ENCODE data around the gene DALRD3. TPM values are rescaled to one million over a fixed set of nuclear protein-coding genes. Genes with fewer than 3 reads are reported as not detected.

Gene DALRD3
- polyA plus RNA-seq, result 10 to 100 TPM; 25.5 to 46.4 (median 25.9) TPM

DNA sequence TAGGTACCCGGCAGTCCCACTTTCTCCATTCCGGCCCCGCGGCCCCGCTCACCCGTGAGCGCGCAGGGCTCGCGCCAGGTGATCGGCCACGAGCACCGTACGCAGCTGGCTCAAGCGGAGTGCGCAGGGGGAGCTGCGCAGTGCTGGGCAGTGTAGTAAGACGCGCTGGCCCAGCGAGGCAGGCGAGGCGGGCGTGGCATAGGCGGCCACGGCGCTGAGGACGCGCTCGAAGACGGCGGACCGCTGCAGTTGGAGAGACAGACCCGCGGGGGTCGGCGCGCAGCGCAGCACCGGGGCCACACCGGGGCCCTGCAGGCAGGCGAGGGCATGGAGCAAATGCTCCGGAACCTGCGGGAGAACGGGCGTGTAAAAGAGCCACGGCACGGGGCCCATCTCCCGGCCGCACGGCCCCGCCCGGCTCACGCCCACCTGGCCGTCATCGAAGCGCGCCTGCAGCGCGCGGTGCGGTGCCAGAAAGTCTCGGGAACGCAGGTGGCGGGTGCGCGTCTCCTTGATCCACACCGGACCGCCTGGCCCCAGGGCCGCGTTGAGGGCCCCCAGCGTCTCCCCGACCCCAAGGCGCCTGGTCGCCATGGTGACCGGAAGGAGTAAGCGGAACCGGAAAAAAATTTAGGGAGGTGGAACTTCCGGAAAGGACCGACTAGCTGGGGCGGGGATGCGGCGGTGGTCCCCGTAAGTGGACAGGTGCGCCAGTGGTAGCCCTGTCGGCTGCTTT, at the start of gene DALRD3:
DALRD3 (minus strand) TSS at position 610 of the 736 bp plus-strand sequence; CDS start at position 594, 16 bp downstream.
- 0 to 1% (median 0%) methylated on average over 76 to 85 of the region's 85 CpGs for WGBS, 3 donors
- H3K27ac ChIP-seq (ENCODE audit: low read depth, low read length), result no peak within 1 kb of the TSS

DNA sequence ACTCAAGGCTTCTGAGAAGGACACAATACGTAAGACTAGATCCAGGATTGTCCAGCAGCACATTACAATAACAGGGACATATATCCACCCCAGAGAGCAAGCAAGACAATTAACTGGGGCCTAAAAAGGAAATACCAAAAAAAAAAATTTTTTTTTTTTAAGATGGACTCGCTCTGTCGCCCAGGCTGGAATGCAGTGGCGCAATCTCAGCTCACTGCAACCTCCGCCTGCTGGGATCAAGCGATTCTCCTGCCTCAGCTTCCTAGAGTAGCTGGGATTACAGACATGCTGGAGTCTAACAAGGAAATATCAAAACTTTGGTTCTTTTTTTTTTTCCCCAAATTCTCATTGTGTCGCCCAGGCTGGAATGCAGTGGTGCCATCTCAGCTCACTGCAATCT, 39.6 kb upstream of the DALRD3 start:
- H3K27ac ChIP-seq (ENCODE audit: low read depth, low read length), result no peak overlapping the region
- WGBS, 3 donors, result 74 to 90% (median 79%) methylated on average over 7 of the region's 7 CpGs

GRCh38 chr3:49057268-49057667, 38.9 kb upstream of the DALRD3 start:
- H3K27ac ChIP-seq (ENCODE audit: low read depth, low read length), result no peak overlapping the region
- WGBS, 3 donors, result 97 to 98% (median 98%) methylated on average over 10 of the region's 10 CpGs

DNA sequence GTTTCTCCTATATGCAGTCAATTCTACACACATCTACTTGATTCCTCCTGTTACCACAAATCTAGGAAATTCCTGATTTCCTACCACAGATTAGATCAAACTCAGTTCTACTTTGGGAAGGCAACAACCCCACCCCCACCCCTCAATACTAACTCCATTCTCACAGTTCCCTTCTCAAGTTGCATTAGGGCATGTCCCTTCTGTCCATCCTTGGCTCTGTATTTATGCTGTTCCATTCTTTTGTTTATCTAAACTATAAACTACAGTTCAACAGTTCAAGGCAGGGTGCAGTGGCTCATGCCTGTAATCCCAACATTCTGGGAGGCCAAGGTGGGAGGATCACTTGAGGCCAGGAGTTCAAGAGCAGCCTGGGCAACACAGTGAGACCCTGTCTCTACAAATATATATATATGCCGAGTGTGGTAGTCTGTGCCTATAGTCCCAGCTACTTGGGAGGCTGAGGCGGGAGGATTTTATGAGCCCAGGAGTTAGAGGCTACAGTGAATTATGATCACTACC, 36.0 kb upstream of the DALRD3 start:
- H3K27ac ChIP-seq (ENCODE audit: low read depth, low read length), result no peak overlapping the region
- 95 to 97% (median 96%) methylated on average over 2 of the region's 2 CpGs for WGBS, 3 donors

DNA sequence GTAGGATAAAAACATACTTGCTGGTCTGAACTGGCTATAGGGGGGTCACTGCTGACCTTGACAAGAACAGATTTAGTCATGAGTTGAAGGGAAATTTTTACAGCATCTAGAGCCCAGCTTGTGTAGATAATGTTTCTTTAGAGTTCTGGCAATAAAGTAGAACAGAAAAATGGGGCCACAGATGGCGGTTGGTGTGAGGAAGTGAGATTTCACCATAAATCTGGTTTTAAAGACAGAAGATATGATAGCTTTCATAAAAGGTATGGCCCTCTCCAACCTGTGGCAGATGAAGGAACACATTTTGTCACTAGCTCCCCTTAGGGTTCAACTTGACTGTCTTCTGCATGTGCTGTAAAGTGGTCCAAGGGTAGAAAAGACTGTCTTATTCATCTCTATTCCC, 35.2 kb upstream of the DALRD3 start:
- H3K27ac ChIP-seq (ENCODE audit: low read depth, low read length), result no peak overlapping the region
- 57 to 93% (median 81%) methylated on average over 1 of the region's 1 CpG for WGBS, 3 donors

- 69 to 90% (median 71%) methylated on average over 3 of the region's 3 CpGs for WGBS, 3 donors
Observed at GRCh38 chr3:49035281-49035680, 16.9 kb upstream of the DALRD3 start.

DNA sequence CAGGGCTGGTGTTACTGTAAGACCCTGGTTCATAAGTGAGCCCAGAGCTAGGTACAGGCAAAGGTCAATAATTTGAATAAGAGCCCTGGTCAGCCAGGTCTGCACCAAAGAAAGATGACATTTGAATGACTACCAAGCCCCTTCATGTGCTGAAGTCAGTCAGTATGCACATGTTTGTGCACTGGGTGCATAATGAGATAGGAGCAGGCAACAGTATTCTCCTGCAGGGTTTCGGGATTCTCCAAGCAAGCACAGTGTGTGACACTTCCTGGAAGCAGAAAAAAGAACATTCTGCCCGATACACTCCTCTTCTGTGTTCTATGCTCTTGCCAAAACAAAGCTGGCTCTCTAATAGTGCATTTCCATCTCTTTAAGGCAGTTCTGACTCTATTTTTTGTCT, 16.3 kb upstream of the DALRD3 start:
- no peak overlapping the region for H3K27ac ChIP-seq (ENCODE audit: low read depth, low read length)
- WGBS, 3 donors, result 83 to 98% (median 88%) methylated on average over 2 of the region's 2 CpGs

More at GRCh38 chr3:49035281-49035680, 16.9 kb upstream of the DALRD3 start:
- no peak overlapping the region for H3K27ac ChIP-seq (ENCODE audit: low read depth, low read length)

DNA sequence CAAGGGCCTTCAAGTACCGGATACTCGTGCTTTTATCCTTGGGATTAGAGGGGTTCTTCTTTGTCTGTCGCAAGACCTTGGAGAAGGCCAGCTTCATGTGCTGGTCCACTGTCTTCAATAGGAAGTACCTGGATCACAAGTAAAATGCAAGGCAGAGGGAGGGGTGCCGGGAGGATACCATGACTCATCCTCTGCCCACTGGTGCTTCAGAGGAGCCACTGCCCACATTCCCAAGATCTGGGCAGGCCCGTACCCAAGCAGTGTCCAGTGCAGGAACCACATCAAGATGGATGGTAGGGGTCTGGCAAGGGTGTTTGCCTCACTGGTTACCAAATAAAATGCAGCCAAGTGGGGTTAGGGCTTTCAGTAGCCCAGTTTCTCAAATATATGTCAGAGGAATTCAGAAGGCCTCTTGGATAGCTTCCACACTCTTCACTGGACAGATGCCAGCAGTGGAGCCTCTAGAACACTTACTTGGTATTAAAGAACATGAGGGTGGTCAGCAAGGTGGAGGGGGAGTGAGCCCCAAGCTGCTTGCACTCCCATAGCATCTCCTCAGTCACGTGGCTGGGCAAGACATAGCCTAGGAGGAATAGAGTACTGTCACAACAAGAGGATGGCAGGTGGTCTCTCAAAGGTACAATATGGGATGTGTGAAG, 14.4 kb upstream of the DALRD3 start:
- 83 to 92% (median 83%) methylated on average over 6 of the region's 6 CpGs for WGBS, 3 donors

GRCh38 chr3:49030321-49030720, 11.9 kb upstream of the DALRD3 start:
- no peak overlapping the region for H3K27ac ChIP-seq (ENCODE audit: low read depth, low read length)
- 85 to 94% (median 92%) methylated on average over 6 of the region's 6 CpGs for WGBS, 3 donors

More for the DNA sequence above, 14.4 kb upstream of the DALRD3 start:
- H3K27ac ChIP-seq (ENCODE audit: low read depth, low read length), result no peak overlapping the region

DNA sequence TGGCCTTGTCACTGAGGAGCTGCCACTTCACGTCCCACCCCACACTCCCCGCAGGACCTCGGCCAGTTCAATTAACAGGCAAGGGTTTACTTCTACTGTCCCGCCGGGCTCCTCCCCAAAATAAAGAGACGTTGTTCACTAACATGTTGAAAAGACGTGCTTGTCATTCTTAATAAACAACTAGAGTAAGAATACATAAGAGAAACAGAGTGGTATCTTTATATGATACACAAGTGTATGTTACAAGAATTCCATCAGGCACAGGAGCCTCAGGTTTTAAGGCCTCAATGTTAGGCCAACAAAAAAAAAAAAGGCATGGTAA, 11.1 kb upstream of the DALRD3 start:
- H3K27ac ChIP-seq (ENCODE audit: low read depth, low read length), result no peak overlapping the region
- WGBS, 3 donors, result 1 to 4% (median 2%) methylated on average over 7 of the region's 7 CpGs

- no peak within 1 kb of the TSS for H3K27ac ChIP-seq (ENCODE audit: low read depth, low read length)
- WGBS, 3 donors, result 1 to 3% (median 2%) methylated on average over 55 of the region's 55 CpGs
Observed at GRCh38 chr3:49028673-49029562, 10.5 kb upstream of the DALRD3 start, which contains the start of gene IMPDH2. Gene IMPDH2 (minus strand): TSS chr3:49029398. CDS start chr3:49029350, 48 bp downstream.

DNA sequence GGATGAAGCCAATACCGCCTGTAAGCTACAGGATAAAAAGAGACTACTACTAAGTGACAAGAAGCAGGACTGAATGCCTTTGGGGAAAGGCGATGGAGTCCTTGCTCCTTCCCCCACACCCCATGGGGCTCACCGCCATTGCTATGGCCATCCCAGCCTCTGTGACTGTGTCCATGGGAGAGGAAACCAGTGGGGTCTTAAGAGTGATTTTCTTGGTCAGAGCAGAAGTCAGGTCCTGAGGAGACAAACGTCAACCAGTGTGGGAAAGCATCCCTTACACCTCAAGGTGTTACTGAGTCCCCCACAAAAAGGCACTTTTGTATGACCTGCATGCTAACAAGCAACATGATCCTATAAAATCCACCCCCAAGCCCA, 9.9 kb upstream of the DALRD3 start:
- WGBS, 3 donors, result 71 to 84% (median 80%) methylated on average over 4 of the region's 4 CpGs
- H3K27ac ChIP-seq (ENCODE audit: low read depth, low read length), result no peak overlapping the region

- H3K27ac ChIP-seq (ENCODE audit: low read depth, low read length), result no peak overlapping the region
- WGBS, 3 donors, result 97 to 98% (median 98%) methylated on average over 9 of the region's 9 CpGs
Observed at GRCh38 chr3:49027634-49028033, 9.3 kb upstream of the DALRD3 start.

DNA sequence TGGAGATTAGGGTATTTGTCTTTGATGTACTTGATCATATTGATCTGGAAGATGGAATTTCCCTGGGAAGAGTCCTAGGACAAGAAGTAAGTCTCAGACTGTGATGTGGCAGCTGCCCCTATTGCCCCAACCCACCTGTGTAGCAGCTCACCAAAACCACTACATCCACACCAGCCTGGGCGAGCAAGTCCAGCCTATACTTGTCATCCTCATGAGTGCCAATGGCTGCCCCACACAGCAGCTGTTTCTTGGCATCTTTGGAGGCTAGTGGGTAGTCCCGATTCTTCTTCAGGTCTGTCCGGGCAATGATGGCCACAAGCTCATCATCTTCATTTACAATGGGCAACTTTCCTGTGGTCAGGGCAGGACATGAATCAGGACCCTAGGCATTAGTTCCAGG, 8.2 kb upstream of the DALRD3 start:
- WGBS, 3 donors, result 96 to 98% (median 96%) methylated on average over 3 of the region's 3 CpGs
- no peak overlapping the region for H3K27ac ChIP-seq (ENCODE audit: low read depth, low read length)

GRCh38 chr3:49025793-49026520, 7.6 kb upstream of the DALRD3 start:
- WGBS, 3 donors, result 90 to 93% (median 91%) methylated on average over 8 of the region's 8 CpGs

GRCh38 chr3:49025005-49025792, 6.8 kb upstream of the DALRD3 start:
- H3K27ac ChIP-seq (ENCODE audit: low read depth, low read length), result no peak overlapping the region
- WGBS, 3 donors, result 65 to 73% (median 71%) methylated on average over 13 of the region's 13 CpGs

More at GRCh38 chr3:49025793-49026520, 7.6 kb upstream of the DALRD3 start:
- H3K27ac ChIP-seq (ENCODE audit: low read depth, low read length), result no peak overlapping the region

GRCh38 chr3:49024449-49024848, 6.1 kb upstream of the DALRD3 start:
- no peak overlapping the region for H3K27ac ChIP-seq (ENCODE audit: low read depth, low read length)
- WGBS, 3 donors, result 66 to 75% (median 69%) methylated on average over 5 of the region's 5 CpGs
